CD1c-positive myeloid dendritic cell (primary cell): ENCODE measurements around the gene TLNRD1.

Source experiments
- DNase-seq: peaks from one replicate; pipeline ENCODE4 v3.0.0-alpha.2; 2016; ENCODE audit errors: extremely low spot score

Gene TLNRD1

DNA sequence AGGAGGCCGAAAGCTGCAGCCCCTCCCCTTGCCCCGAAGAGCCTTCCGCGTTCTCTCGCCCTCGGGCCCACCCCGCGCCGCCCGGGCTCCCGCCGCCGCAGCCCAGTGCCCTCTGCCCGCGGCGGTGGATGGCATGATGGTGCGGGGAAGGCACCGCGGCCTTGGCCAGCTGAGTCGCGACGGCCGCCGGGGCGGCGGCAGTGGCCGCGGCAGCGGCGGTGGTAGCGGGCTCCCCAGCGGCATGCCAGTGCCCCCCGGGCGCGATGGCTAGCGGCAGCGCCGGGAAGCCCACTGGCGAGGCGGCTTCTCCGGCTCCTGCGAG, 1.2 kb downstream of the TLNRD1 start:
- no peak for DNase-seq

GRCh38 chr15:81002331-81003096, 1.8 kb downstream of the TLNRD1 start:
- no peak for DNase-seq

DNA sequence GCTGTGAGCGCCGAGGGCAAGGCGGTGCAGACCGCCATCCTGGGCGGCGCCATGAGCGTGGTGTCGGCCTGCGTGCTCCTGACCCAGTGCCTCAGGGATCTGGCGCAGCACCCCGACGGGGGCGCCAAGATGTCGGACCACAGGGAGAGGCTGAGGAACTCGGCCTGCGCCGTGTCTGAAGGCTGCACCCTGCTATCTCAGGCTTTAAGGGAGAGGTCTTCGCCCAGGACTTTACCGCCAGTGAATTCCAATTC, 2.3 kb downstream of the TLNRD1 start:
- DNase-seq = no peak

- no peak for DNase-seq
Measured at GRCh38 chr15:81006124-81006523, 5.4 kb downstream of the TLNRD1 start.

- no peak for DNase-seq
Measured at GRCh38 chr15:81007428-81008064, 6.8 kb downstream of the TLNRD1 start.

DNA sequence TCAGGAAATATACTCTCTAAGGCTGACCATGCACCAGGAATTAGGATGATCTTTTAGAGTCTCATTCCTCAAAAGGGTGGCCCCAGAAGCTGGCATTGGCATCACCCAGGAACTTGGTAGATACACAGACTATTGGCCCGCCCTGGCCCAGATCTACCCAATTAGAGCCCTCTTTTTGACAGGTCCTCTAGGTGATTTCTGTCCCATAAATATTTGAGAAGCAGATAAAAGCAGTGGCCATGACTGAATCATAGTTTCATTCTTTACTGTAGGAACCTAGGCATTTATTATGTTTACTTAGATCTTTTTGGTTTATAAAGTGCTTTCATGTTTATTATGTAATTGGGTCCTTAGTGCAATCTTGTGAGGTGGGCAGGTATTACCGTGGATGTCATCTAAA, 7.6 kb downstream of the TLNRD1 start:
- DNase-seq = no peak

DNA sequence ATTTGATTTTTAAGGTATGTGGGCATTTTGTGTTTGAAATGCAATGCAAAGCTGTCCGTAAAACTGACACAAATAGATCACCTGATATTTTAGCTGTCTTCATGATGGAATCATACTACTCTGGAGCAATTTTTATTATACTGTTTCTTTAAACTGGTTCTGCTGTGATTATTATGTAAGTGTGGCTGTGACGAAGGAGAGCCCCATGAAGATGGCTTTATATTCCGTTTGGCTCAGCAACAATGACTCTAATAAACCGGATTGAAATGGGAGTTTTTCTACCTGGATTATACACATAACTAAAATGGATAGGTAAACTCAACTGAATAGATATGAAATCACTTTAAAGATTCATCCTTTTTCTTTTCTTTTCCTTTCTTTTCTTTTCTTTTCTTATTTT, 9.4 kb downstream of the TLNRD1 start:
- no peak for DNase-seq

- DNase-seq = no peak
Measured at GRCh38 chr15:81011593-81011992, 10.9 kb downstream of the TLNRD1 start.

GRCh38 chr15:81012588-81012987, 11.9 kb downstream of the TLNRD1 start:
- DNase-seq = no peak

GRCh38 chr15:81013396-81013929, 12.7 kb downstream of the TLNRD1 start:
- DNase-seq = no peak

DNA sequence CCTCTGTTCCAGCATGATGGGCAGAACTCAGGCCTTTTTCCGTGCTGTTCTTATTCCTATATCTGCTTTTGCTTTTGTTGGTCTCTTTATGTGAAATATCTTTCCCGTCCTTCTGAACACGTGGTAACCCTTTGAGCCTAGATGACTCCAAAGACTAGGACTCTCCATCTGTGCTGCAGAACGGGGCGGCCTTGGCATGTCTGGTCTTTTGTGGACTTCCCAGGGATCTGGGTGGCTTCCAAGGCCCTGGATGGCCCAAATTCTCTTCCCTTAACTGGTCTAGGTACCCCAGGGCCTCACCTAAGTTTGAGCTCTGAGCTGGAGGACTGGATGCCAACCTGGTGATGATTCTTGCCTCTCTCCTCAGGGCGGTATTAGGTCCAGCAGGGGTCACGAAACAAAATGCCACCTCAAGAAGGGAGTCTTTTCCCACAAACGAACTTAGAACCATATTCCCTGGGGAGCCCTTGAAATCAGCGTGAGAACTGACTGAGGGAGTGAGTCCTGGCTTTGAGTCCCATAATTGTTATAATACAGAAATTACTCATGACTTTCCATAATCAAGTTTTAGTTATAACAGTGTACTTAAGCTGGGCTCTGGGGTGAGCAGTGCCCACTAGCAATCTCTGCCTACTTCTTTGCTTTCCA, 13.8 kb downstream of the TLNRD1 start:
- no peak for DNase-seq

DNA sequence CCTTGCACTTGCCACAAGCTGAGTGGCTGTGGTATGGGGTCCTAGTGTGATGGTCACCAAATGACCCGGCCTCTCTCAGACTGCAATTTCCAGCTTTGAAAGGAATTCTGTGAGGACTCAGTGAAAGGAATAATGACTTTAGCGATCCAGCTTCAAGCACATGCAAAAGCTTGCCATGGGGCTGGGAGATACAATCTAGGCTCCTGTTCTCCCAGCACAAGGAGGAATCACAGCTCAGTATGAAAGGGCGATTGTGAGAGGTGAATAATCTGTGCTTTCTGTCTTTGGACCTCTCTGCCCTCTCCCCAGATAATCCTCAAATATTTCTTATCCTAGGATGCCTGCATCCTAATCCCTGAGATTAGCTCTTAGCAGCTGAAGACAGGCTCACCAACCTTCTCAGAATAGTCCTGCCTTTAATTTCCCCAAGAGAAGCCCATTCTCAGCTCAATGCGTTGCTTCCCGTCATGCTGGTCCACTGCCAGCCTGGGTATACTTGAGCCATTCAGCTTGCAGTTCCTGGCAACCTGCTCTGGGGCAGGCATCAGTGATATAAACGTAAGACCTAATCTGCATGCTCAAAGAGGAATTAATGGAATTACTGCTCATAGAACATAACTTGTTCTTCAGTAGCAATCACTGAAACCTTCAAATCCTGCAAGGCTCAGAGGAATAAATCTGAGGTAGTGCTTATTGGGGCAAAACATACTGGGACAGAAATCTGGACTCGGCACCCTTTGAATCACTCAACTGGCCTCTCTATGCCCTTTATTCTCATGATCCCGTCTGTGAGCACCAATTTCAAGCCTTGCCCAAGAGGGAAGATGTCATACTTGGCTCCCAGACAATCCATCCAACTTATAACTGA, 15.1 kb downstream of the TLNRD1 start:
- DNase-seq = no peak

GRCh38 chr15:81016489-81017068, 15.9 kb downstream of the TLNRD1 start:
- DNase-seq = no peak

- no peak for DNase-seq
Measured at GRCh38 chr15:81018197-81018596, 17.5 kb downstream of the TLNRD1 start.

- no peak for DNase-seq
Measured at GRCh38 chr15:81021321-81021720, 20.6 kb downstream of the TLNRD1 start.

GRCh38 chr15:81023483-81024264, 23.0 kb downstream of the TLNRD1 start:
- peak; percentile 97 for DNase-seq

- DNase-seq = peak; percentile 59
Measured at GRCh38 chr15:81024265-81024872, 23.6 kb downstream of the TLNRD1 start.

GRCh38 chr15:81024936-81025335, 24.2 kb downstream of the TLNRD1 start:
- DNase-seq = peak; percentile 27

DNA sequence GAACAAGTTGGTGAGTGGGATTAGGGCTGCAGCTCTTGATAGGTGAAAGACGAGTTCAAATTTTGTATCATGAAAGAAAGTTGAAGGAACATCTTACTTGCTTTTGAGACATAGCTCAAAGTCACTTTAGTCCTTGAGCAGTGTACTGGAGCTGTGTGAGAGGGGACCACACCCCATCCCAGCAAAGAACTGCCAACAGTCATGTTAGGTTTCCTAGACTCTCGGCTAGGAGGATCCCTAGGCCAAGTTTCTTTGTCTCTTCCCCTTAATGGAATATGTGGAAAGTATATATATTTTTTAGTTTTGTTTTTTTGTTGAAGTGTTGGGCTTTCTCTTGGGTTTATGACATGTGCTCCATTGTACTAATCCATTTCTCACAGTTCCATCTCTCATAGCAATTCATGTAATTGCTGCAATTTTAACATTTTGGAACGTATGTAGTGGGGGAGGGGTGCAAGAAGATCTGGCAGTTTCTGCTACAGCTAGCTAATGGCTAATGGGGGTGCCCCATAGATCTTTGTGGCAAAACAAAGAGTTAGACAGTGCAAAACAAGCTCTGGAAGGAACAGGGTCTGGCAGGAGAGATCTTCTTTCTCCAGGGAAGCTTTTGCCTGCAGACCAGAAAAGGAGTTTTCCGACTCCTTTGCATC, 25.1 kb downstream of the TLNRD1 start:
- no peak for DNase-seq
